SJSA1 (cell line): Measurements from ENCODE around the gene IL10RB. TPM values are rescaled to one million over a fixed set of nuclear protein-coding genes. Genes with fewer than 3 reads are reported as not detected.
"Not testable (repeated sequence)": the region's sequence is repeated elsewhere in the genome, so short reads cannot be mapped to it uniquely, and the experiment has no call there.

Experiments used
- DNase-seq, 2 experiments: peaks; one replicate each; pipeline ENCODE4 v3.0.0-alpha.2; 2015 to 2020; ENCODE audit warnings: low spot score in 2 of 2, low read depth in 1 of 2
- H3K27ac ChIP-seq: fragments of 250-450 bp; sonication (Bioruptor Pico); 2 replicates; pipeline ENCODE4 v1.5.1; 2020; ENCODE audit warnings: mild to moderate bottlenecking, moderate library complexity
- H3K27me3 ChIP-seq: fragments of 250-450 bp; sonication (Bioruptor Pico); replicated peaks from 2 replicates; pipeline ENCODE4 v1.5.1; 2020; ENCODE audit warnings: mild to moderate bottlenecking, moderate library complexity
- H3K36me3 ChIP-seq: fragments of 250-450 bp; sonication (Bioruptor Pico); 2 replicates; pipeline ENCODE4 v1.5.1; 2020; ENCODE audit warnings: mild to moderate bottlenecking
- H3K4me1 ChIP-seq: fragments of 250-450 bp; sonication (Bioruptor Pico); replicated peaks from 2 replicates; pipeline ENCODE4 v1.6.1; 2021; ENCODE audit warnings: mild to moderate bottlenecking
- H3K4me3 ChIP-seq: fragments of 250-450 bp; sonication (Bioruptor Pico); 2 replicates; pipeline ENCODE4 v1.5.1; 2020; ENCODE audit warnings: mild to moderate bottlenecking
- H3K9me3 ChIP-seq: fragments of 250-450 bp; sonication (Bioruptor Pico); replicated peaks from 2 replicates; pipeline ENCODE4 v1.5.1; 2020; ENCODE audit warnings: mild to moderate bottlenecking
- total RNA-seq: library from RNA; depleted of rRNA; stranded (reverse); fragments of >200 nt; shearing (Covaris generic); gene quantifications from 2 replicates; pipeline ENCODE4 v1.2.3, GENCODE V29; 2014

IL10RB gene
- total RNA-seq, 1 experiment from 2014 or later, result 77.5 TPM

DNA sequence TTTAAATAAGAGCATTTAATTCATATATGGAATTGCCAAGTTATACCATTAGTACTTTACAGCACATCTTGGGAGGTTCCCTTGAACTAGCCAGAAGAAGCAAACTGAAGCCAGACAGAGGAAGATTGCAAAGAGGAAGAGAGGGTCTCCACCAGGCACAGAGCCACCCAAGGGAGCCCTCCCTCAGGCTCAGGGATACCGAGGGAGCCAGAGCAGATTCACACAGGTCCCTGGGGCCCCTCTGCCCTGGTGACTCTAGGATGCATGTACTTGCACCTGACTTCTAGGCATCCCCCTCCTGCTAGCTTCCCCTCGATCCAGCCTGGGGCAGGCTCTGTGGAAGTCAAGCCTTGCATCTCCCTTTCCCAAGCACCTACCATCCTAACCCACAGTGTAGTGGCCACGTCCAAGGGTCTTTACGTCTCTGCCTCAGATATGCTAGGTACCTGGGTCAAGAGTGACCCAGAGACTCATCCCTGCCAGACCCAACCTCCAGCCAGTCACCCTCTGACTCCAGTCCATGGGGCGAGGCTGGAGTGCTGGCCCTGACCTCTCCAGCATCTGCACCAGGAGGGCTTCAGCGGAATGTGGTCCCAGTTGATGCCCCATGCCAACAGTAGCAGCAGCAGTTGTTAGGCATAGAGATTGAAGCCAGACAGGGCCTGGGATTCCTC lies 30.0 kb upstream of the IL10RB start:
- no peaks in the 10 kb centered on the region; the same call in 1 of the 2 replicates for H3K36me3 ChIP-seq
- H3K4me1 ChIP-seq, result 0 out of 2 replicates have a peak, but pooled peaks cover 3% of the 10 kb centered on the region
- H3K27me3 ChIP-seq, result no peaks in the 10 kb centered on the region
- no peak for DNase-seq
- H3K27ac ChIP-seq, result no peak overlapping the region
- no peaks in the 10 kb centered on the region for H3K9me3 ChIP-seq
- no peak overlapping the region for H3K4me3 ChIP-seq

DNA sequence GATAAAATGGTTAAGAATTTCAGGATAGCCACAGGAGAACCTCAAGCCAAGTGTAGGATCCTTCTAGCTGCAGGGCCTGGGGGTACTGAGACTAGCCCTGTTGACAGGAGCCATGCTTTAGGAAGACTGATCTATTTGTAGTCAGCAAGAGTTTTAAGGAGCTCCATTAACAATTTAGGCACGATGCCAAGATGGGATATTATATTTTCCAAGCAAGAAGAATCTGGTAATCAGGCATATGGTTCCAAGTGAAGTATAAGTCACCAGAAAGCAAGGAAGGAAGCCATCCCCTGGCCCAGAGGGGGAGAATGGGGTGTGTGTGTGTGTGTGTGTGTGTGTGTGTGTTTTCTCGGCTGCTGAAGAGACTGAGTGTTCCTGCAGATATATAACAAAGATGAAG lies 29.4 kb upstream of the IL10RB start:
- no peak overlapping the region for H3K27ac ChIP-seq
- H3K27me3 ChIP-seq, result no peaks in the 10 kb centered on the region
- no peak overlapping the region for H3K4me3 ChIP-seq
- H3K9me3 ChIP-seq, result no peaks in the 10 kb centered on the region
- DNase-seq, result no peak
- 0 out of 2 replicates have a peak, but pooled peaks cover 3% of the 10 kb centered on the region for H3K4me1 ChIP-seq
- no peaks in the 10 kb centered on the region; the same call in 1 of the 2 replicates for H3K36me3 ChIP-seq

- H3K4me3 ChIP-seq, result no peak overlapping the region
- H3K27me3 ChIP-seq, result no peaks in the 10 kb centered on the region
- H3K36me3 ChIP-seq, result no peaks in the 10 kb centered on the region
- H3K9me3 ChIP-seq, result no peaks in the 10 kb centered on the region
- H3K4me1 ChIP-seq, result 0 out of 2 replicates have a peak, but pooled peaks cover 3% of the 10 kb centered on the region
- no peak overlapping the region for H3K27ac ChIP-seq
- DNase-seq, result no peak
Measured at GRCh38 chr21:33237486-33237885, 28.7 kb upstream of the IL10RB start.

DNA sequence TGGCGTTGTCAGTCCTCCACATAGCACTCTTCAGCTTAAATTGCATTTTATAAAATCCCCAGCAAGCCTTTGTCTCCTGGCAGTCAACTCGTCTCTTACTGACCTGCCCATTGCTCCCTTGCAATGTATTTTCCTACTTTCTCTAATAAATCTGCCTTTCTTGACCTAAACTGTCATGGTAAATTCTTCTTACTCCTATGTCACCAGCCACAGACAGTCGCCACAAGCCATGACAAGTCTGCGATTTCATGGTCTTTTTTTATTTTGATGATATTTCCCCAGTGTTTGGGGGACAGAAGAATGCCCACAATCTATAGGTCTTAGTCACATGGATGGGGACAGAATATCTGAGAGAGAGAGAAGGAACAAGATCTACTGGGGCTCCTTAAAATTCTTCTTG lies 28.0 kb upstream of the IL10RB start:
- H3K9me3 ChIP-seq, result no peaks in the 10 kb centered on the region
- H3K4me1 ChIP-seq, result 0 out of 2 replicates have a peak, but pooled peaks cover 3% of the 10 kb centered on the region
- no peak overlapping the region for H3K4me3 ChIP-seq
- no peak for DNase-seq
- H3K27me3 ChIP-seq, result no peaks in the 10 kb centered on the region
- H3K36me3 ChIP-seq, result no peaks in the 10 kb centered on the region
- H3K27ac ChIP-seq, result no peak overlapping the region

- Histone ChIP-seq H3K9me3 (no peaks in the 10 kb centered on the region), H3K27ac (no peak overlapping the region), H3K4me1 (0 out of 2 replicates have a peak, but pooled peaks cover 3% of the 10 kb centered on the region), H3K36me3 (no peaks in the 10 kb centered on the region), H3K27me3 (no peaks in the 10 kb centered on the region), H3K4me3 (no peak overlapping the region)
- DNase-seq, result no peak
Measured at GRCh38 chr21:33238565-33239255, 27.5 kb upstream of the IL10RB start.

DNA sequence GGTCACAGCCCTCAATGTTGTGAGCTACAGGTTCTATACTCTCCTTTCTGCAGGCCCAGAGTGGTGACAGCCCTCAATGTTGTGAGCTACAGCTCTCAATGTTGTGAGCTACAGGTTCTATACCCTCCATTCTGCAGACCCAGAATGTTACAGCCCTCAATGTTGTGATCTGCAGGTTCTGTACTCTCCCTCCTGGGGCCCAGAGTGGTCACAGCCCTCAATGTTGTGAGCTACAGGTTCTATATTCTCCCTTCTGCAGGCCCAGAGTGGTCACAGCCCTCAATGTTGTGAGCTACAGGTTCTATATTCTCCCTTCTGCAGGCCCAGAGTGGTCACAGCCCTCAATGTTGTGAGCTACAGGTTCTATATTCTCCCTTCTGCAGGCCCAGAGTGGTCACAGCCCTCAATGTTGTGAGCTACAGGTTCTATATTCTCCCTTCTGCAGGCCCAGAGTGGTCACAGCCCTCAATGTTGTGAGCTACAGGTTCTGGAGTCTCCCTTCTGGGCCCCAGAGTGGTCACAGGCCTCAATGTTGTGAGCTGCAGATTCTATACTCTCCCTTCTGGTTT lies 26.5 kb upstream of the IL10RB start:
- H3K4me1 ChIP-seq, H3K4me3 ChIP-seq: not testable (repeated sequence)

DNA sequence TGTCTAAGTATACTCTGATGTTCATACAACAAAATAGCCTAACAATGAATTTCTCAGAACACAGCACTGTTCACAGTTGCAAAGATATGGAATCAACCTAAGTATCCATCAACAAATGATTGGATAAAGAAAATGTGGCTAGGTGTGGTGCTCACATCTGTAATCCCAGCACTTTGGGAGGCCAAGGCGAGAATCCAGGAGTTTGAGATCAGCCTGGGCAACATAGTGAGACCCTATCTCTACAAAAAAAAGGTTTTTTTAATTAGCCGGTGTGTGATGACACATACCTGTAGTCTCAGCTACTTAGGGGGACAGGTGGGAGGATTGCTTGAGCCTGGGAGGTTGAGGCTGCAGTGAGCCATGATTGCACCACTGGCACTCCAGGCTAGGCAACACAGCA lies 25.8 kb upstream of the IL10RB start:
- H3K27me3 ChIP-seq, result no peaks in the 10 kb centered on the region
- H3K9me3 ChIP-seq, result no peaks in the 10 kb centered on the region
- no peak overlapping the region for H3K4me3 ChIP-seq
- DNase-seq, result no peak
- 0 out of 2 replicates have a peak, but pooled peaks cover 3% of the 10 kb centered on the region for H3K4me1 ChIP-seq
- peaks cover 9% of the 10 kb centered on the region for H3K36me3 ChIP-seq
- no peak overlapping the region for H3K27ac ChIP-seq

More for the DNA sequence above, 26.5 kb upstream of the IL10RB start:
- H3K9me3 ChIP-seq, H3K27me3 ChIP-seq, H3K36me3 ChIP-seq, H3K27ac ChIP-seq, DNase-seq: not testable (repeated sequence)

DNA sequence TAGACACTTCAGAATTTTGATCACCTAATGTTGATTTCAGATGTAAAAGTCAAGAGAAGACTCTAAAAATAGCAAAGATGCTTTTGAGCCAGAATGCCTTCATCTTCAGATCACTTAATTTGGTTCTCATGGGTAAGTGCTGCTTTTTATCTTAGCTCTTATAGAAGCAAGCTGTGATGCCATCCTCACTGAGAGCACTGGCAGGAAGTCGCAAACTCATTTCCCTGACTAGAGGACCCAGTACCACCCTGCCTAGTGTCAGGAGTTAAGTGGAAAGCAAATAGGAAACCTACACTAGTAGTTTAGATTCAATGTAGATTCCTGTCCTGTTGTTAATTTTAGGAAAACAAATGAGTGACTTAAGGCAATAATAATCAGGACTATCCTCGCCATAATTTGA lies 24.3 kb upstream of the IL10RB start:
- peaks cover 21% of the 10 kb centered on the region for H3K36me3 ChIP-seq
- no peaks in the 10 kb centered on the region for H3K9me3 ChIP-seq

GRCh38 chr21:33242846-33243245 lies 23.3 kb upstream of the IL10RB start:
- not testable (repeated sequence) for H3K27me3 ChIP-seq, H3K4me1 ChIP-seq, H3K27ac ChIP-seq, H3K9me3 ChIP-seq, DNase-seq, H3K4me3 ChIP-seq
- H3K36me3 ChIP-seq, result peaks cover 28% of the 10 kb centered on the region

More for the DNA sequence above, 24.3 kb upstream of the IL10RB start:
- Histone ChIP-seq H3K27me3 (no peaks in the 10 kb centered on the region), H3K4me1 (0 out of 2 replicates have a peak, but pooled peaks cover 3% of the 10 kb centered on the region), H3K4me3 (no peak overlapping the region), H3K27ac (no peak overlapping the region)
- DNase-seq, result no peak

- Histone ChIP-seq H3K27me3 (no peaks in the 10 kb centered on the region), H3K9me3 (no peaks in the 10 kb centered on the region), H3K36me3 (peaks cover 39% of the 10 kb centered on the region), H3K4me1 (no peaks in the 10 kb centered on the region), H3K27ac (no peak overlapping the region), H3K4me3 (no peak overlapping the region)
- DNase-seq, result no peak
Measured at GRCh38 chr21:33244082-33244778, 21.9 kb upstream of the IL10RB start.

DNA sequence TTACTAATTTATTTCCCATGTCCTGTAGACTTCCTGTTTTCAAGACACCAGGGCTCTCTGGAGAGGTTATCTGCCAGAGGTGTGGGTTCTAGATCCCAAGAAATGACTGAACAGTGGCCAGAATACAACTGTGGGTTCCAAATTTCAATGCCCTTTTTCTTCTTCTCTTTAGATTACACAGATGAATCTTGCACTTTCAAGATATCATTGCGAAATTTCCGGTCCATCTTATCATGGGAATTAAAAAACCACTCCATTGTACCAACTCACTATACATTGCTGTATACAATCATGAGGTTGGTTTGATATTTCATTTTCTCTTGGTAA lies 21.4 kb upstream of the IL10RB start:
- Histone ChIP-seq H3K27ac (no peak overlapping the region), H3K9me3 (no peaks in the 10 kb centered on the region), H3K4me1 (no peaks in the 10 kb centered on the region), H3K36me3 (peaks cover 44% of the 10 kb centered on the region), H3K27me3 (no peaks in the 10 kb centered on the region), H3K4me3 (no peak overlapping the region)
- no peak for DNase-seq

DNA sequence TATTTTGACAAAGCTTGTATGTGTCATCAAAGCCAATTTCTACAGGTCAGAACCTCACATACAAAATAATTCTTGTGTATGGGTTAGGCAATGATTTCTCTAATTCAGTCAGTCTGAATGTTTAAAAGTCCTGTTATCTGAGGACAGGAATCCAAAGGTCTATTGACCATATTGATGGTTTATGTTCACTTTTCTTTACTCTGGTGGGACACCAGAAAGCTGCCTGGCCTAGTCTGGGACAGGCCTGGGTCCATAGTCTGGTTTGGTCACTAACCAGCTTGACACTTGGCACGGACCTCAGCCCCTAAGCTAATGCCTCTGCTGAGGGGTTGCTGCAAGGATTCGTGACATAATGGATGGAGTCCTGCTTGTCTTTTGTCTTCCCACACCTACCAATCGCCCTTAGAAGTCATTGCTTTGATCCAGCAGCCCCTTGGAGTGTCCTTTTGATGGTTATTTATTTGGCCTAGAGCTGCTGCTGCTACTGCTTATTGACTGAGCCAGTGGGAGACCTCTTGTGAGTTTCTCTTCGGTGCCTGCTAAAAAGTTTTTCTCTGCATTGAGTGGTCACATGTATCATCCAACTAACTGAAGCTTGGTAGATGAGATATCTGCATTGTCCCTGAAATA lies 20.8 kb upstream of the IL10RB start:
- no peak for DNase-seq
- no peaks in the 10 kb centered on the region for H3K4me1 ChIP-seq
- no peak overlapping the region for H3K4me3 ChIP-seq
- H3K36me3 ChIP-seq, result peaks cover 49% of the 10 kb centered on the region
- H3K27ac ChIP-seq, result no peak overlapping the region
- H3K9me3 ChIP-seq, result no peaks in the 10 kb centered on the region
- no peaks in the 10 kb centered on the region for H3K27me3 ChIP-seq

- Histone ChIP-seq H3K36me3 (peaks cover 60% of the 10 kb centered on the region), H3K27ac (no peak overlapping the region), H3K4me3 (no peak overlapping the region), H3K27me3 (no peaks in the 10 kb centered on the region), H3K4me1 (no peaks in the 10 kb centered on the region), H3K9me3 (no peaks in the 10 kb centered on the region)
- DNase-seq, result no peak
Measured at GRCh38 chr21:33246506-33246905, 19.7 kb upstream of the IL10RB start.
